Superior temporal gyrus (tissue), 1 donor: ENCODE data around the gene CEMIP2.

ENCODE experiments used
- DNase-seq: peaks from one replicate; pipeline ENCODE4 v3.0.0-alpha.2; 2016; ENCODE audit errors: extremely low spot score

The CEMIP2 gene

DNA sequence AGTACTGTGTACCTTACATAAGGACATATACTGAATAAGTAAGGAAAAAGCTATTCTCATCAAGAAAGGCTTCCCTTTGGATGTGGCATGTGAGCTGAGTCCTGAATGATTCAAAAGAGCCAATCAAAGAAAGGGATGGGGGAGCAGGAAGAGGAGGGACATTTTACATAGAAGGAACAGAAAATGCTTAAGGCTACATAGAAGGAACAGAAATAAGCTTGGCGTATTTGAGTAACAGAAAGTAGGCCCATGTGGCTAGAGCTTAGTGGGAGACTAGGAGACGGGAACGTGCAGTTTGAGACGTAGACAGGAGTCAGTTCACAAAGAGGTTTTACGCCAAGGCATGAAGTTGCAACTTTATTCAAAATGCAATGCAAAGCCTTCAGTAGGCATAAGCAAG, 126.3 kb downstream of the CEMIP2 start:
- no peak for DNase-seq

DNA sequence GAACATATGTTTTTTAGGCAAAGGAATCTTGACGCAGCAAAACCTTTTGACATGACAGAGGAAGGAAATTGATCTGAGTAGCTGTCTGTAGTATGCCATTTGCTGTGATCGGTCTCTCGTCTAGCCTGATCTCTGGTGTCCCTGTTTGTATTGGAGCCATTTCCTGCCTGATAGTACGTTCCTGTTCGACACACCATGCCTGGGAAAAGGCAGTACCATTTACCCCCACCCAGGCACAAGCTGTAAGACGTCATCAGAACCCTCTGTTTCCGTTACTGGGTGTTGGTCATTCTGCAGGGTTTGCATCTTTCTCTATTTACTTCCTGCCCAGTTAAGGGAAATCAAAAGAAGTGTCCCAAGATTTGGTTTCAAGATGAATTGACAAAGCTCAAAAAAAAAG, 129.7 kb downstream of the CEMIP2 start:
- no peak for DNase-seq

- no peak for DNase-seq
These were observed 130.4 kb downstream of the CEMIP2 start for GRCh38 chr9:71637926-71638325.

DNA sequence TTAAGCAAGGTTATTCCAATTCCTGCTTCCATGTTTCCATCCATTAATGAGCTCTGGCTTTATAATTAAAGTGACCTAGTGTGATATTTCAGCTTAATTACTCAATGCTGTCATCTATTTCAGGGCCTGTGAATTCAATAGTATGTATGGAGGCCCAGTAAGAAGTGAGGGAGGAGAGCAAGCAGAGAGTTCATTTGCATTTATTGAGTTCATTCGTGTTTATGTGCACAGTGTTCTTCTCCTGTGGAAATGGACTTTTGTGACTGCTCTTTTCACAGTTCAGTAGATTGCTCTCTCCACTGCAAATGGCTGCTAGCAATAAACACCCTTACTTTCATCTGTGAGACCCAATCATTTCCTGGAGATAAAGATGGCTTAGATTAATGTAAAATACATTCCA, 130.9 kb downstream of the CEMIP2 start:
- DNase-seq: no peak

DNA sequence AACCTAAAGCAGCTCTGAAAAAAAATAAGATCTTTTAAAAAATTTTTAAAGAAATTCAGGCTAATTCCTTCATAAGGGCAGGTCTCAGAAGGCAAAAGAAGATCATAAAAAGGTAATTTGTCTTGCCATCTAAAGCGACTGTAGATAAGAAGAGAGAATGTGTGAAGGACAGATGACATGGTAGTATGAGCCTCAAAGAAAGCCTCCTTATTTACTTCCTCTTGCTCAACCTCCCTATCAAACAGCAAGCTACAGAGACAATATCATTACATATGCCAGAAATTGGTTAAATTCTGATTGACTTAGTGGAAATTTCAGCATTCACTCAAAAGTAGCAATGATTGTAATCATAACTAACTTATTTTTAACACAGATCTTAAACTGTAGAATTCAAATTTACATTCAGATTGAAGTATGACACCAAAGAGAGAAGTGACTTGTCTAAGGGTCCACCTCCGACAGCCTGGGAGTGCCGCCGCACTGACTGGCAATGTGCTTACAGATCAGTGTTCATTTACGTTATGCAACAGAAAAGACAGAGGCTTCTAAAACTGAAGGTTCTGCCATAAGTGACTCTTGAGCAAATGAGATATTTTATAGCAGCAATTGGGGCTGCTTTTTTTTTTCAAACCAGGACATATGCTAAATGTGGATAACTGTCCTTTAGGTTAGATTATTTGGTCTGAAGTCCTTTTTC, 132.0 kb downstream of the CEMIP2 start:
- no peak for DNase-seq

DNA sequence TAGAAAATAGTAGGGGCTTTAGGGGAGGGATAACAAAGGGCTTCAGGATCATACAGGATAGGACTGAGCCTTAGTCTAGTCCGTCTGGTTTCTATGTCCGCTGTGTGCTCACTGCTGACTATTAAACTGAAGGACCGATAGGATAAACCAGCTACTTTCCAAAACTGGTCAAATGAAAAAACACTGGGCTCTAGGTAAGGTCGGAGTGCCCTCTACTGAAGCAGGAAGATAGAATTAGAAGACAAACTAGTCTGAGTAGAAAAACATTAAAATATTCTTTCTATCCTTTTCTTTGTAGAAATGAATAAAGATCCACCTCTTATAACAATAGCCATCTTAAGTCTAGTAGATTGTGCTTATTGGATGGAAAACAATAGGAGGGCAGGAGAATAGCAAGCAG, 133.6 kb downstream of the CEMIP2 start:
- DNase-seq: no peak
